Ovary (tissue), 9 donors: ENCODE measurements around the gene PTX3. TPM values are rescaled to one million over a fixed set of nuclear protein-coding genes. Genes with fewer than 3 reads are reported as not detected.

Experiments used
- DNase-seq, 5 donors: peaks; one replicate each; pipeline ENCODE4 v3.0.0-alpha.2; 2019 to 2020
- H3K27ac ChIP-seq, 2 donors: fragments of 200-600 bp; one replicate each; pipeline versions ENCODE4 v1.5.1 to v1.8.0; 2019 to 2022
- H3K27me3 ChIP-seq: fragments of 200-600 bp; one replicate; pipeline ENCODE4 v1.8.0; 2022
- H3K36me3 ChIP-seq: fragments of 200-600 bp; sonication (generic); one replicate; pipeline ENCODE4 v1.5.1; 2019
- H3K4me1 ChIP-seq: one replicate; pipeline ENCODE4 v1.8.1; 2013; ENCODE audit warnings: mild to moderate bottlenecking, moderate library complexity; ENCODE audit not compliant: insufficient read depth
- H3K4me3 ChIP-seq: fragments of 200-600 bp; sonication (generic); one replicate; pipeline ENCODE4 v1.5.1; 2017
- H3K9me3 ChIP-seq, 2 donors: fragments of 200-600 bp in 1 of 2; sonication (generic) in 1 of 2; one replicate each; pipeline versions ENCODE4 v1.5.1 to v1.8.1; 2013 to 2019; ENCODE audit warnings: mild to moderate bottlenecking in 1 of 2, moderate library complexity in 1 of 2
- CTCF ChIP-seq, 3 donors: fragments of 450-650 bp in 2 of 3; fragments of 200-600 bp in 1 of 3; IDR thresholded peaks; one replicate each; pipeline versions ENCODE4 v1.5.1 to v1.8.0; 2016 to 2022; ENCODE audit warnings: antibody characterized with exemption in 3 of 3, mild to moderate bottlenecking in 1 of 3
- EP300 ChIP-seq: sonication (generic); formaldehyde crosslinking; IDR thresholded peaks from one replicate; pipeline ENCODE4 v1.6.1; 2017; ENCODE audit warnings: antibody characterized with exemption
- POLR2A ChIP-seq: fragments of 450-650 bp; IDR thresholded peaks from one replicate; pipeline ENCODE4 v1.6.1; 2017; ENCODE audit warnings: antibody characterized with exemption, mild to moderate bottlenecking, moderate library complexity
- WGBS, 3 donors: extraction: QIAGEN DNeasy Blood & Tissue Kit in 1 of 3; methylation state at CpG; one replicate each; pipeline versions ENCODE4 v1.1.5 to v1.1.7; 2013 to 2017; 5-methylcytosine and 5-hydroxymethylcytosine counted together
- intact Hi-C, 4 donors: fragments of 100-400 bp; cut with DNase I; formaldehyde crosslinking; loops; one replicate each; pipeline versions ENCODE4 v1.11.0 to v1.15.1; 2022 to 2023
- polyA plus RNA-seq, 2 donors: library from polyadenylated mRNA; stranded (reverse); fragments of 200-250 nt in 1 of 2; fragments of 350-450 nt in 1 of 2; fragmentation: Illumina TruSeq in 1 of 2; extraction: RNeasy Lipid Tissue Mini Kit (QIAGEN cat#74804) in 1 of 2; gene quantifications; one replicate each; pipeline ENCODE4 v1.2.3, GENCODE V29; 2013 to 2014
- total RNA-seq, 7 donors: library from RNA; depleted of rRNA in 2 of 7; stranded (reverse); fragments of >200 nt in 2 of 7; fragmentation: NEBNext Ultra II Directional in 3 of 7; extraction: Animal tissue kit (Norgen Biotek cat#: 25700) in 3 of 7; gene quantifications; one replicate each; pipeline versions ENCODE4 v1.1.0 to v1.2.4, GENCODE V29; 2016 to 2023
- donor health status: DM: no; HTN: no; CAD: no; lungs with moderate emphysema.
- donor health status: DM: no; HTN: no; CAD: no.
- donor health status: Bipolar disorder and iron deficiency.
- donor health status: DM: yes; HTN: yes; CAD: no.
- donor health status: DM: no; HTN: no; CAD: no.
- donor health status: DM: yes; HTN: yes; CAD: no.

Gene PTX3
- total and polyA plus RNA-seq, 9 donors: 0.61 to 3.0 (median 1.7) TPM; not detected in 1

GRCh38 chr3:157469561-157470294 is 33.1 kb downstream of the PTX3 start:
- no peaks in the 10 kb centered on the region for H3K36me3 ChIP-seq
- TF ChIP-seq EP300 (no peak), POLR2A (no peak), CTCF (IDR thresholded peaks at IDR 0.05) (no peak)
- H3K27me3 ChIP-seq: no peaks in the 10 kb centered on the region
- H3K27ac ChIP-seq: no peak overlapping the region
- no peak for DNase-seq
- H3K4me1 ChIP-seq: no peaks in the 10 kb centered on the region
- intact Hi-C loops: no loop called here
- no peak overlapping the region for H3K4me3 ChIP-seq
- no peaks in the 10 kb centered on the region for H3K9me3 ChIP-seq
- 77 to 91% (median 85%) methylated on average over 7 of the region's 7 CpGs for WGBS, 3 donors

- DNase-seq: no peak
- H3K4me3 ChIP-seq: no peak overlapping the region
- intact Hi-C loops: no loop called here
- H3K27me3 ChIP-seq: no peaks in the 10 kb centered on the region
- H3K9me3 ChIP-seq: no peaks in the 10 kb centered on the region
- H3K36me3 ChIP-seq: no peaks in the 10 kb centered on the region
- WGBS, 3 donors: 32 to 68% (median 33%) methylated on average over 1 of the region's 1 CpG
- no peaks in the 10 kb centered on the region for H3K4me1 ChIP-seq
- TF ChIP-seq POLR2A (no peak), EP300 (no peak), CTCF (IDR thresholded peaks at IDR 0.05) (no peak)
- H3K27ac ChIP-seq: no peak overlapping the region
These were observed 34.4 kb downstream of the PTX3 start for GRCh38 chr3:157471064-157471463.

GRCh38 chr3:157472648-157473047 is 36.0 kb downstream of the PTX3 start:
- H3K36me3 ChIP-seq: no peaks in the 10 kb centered on the region
- H3K9me3 ChIP-seq: no peaks in the 10 kb centered on the region
- DNase-seq: no peak
- H3K4me1 ChIP-seq: no peaks in the 10 kb centered on the region
- TF ChIP-seq CTCF (IDR thresholded peaks at IDR 0.05): no peak
- TF ChIP-seq POLR2A: no peak
- no peak for TF ChIP-seq EP300
- intact Hi-C loops: no loop called here
- no peak overlapping the region for H3K27ac ChIP-seq
- no peaks in the 10 kb centered on the region for H3K27me3 ChIP-seq
- H3K4me3 ChIP-seq: no peak overlapping the region
- 95 to 100% (median 97%) methylated on average over 1 of the region's 1 CpG for WGBS, 3 donors

- H3K27ac ChIP-seq: no peak overlapping the region
- no peak overlapping the region for H3K4me3 ChIP-seq
- no peaks in the 10 kb centered on the region for H3K9me3 ChIP-seq
- H3K4me1 ChIP-seq: no peaks in the 10 kb centered on the region
- TF ChIP-seq EP300: no peak
- TF ChIP-seq POLR2A: no peak
- no peak for TF ChIP-seq CTCF (IDR thresholded peaks at IDR 0.05)
- no peak for DNase-seq
- WGBS, 3 donors: 21 to 41% (median 36%) methylated on average over 1 of the region's 1 CpG
- intact Hi-C loops: no loop called here
- H3K27me3 ChIP-seq: no peaks in the 10 kb centered on the region
- no peaks in the 10 kb centered on the region for H3K36me3 ChIP-seq
These were observed 39.3 kb downstream of the PTX3 start for GRCh38 chr3:157475921-157476414.
